Measurements from ENCODE around the gene PEX19.

DNA sequence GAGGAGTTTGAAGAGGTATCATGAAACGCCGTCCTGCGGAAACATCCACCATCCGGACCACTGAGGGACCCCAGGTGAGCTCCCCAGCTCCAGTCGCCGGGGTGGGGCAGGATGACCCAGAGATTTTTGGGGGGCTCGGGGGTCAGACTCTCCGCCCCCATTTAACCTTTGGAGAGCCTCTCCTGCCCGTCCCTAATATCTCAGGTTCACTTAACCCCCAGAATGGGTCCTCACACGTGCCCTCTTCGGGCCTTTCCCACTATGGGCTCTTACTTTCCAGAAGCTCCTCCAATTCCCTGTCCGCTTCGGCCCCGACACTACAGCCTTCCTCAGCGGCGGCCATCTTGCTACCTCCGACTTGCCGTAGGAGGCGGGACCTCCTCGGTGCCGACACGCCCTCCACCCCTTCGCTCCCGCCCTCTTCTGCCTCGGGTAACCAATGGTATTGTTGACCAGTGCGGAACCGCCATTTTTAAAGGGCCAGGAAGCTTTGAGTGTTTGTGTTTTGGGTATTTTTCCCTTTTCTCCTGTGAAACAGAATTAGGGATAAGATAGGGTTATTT is at the start of gene PEX19:
- TF ChIP-seq FOXM1 (IDR thresholded peaks at IDR 0.05; ENCODE audit: borderline replicate concordance) (no peak), NFRKB (IDR thresholded peaks at IDR 0.05) (peak; percentile 57; the same call in 1 of the 2 replicates), SP1 (IDR thresholded peaks at IDR 0.05) (no peak), LEF1 (IDR thresholded peaks at IDR 0.05; ENCODE audit: borderline replicate concordance) (no peak), ELF4 (IDR thresholded peaks at IDR 0.05) (no peak), BHLHE40 (IDR thresholded peaks at IDR 0.05; ENCODE audit: borderline replicate concordance) (no peak), ARNT (IDR thresholded peaks at IDR 0.05) (no peak)
- TF ChIP-seq, protein P1, sequence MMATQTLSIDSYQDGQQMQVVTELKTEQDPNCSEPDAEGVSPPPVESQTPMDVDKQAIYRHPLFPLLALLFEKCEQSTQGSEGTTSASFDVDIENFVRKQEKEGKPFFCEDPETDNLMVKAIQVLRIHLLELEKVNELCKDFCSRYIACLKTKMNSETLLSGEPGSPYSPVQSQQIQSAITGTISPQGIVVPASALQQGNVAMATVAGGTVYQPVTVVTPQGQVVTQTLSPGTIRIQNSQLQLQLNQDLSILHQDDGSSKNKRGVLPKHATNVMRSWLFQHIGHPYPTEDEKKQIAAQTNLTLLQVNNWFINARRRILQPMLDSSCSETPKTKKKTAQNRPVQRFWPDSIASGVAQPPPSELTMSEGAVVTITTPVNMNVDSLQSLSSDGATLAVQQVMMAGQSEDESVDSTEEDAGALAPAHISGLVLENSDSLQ (IDR thresholded peaks at IDR 0.05): no peak

Data from HEK293T (cell line).